Esophagus squamous epithelium (tissue), 4 donors: ENCODE data around the gene ARL4D.

Source experiments
- POLR2A ChIP-seq, 4 donors: fragments of 450-650 bp; IDR thresholded peaks; one replicate each; pipeline ENCODE4 v1.6.1; 2017; ENCODE audit warnings: antibody characterized with exemption in 4 of 4, mild to moderate bottlenecking in 4 of 4, moderate library complexity in 3 of 4
- TF ChIP-seq, protein P1 (sequence below), 6 experiments: fragments of 450-650 bp in 4 of 6; fragments of 200-600 bp in 2 of 6; sonication (generic) in 2 of 6; IDR thresholded peaks; one replicate each; pipeline ENCODE4 v1.5.1; 2016 to 2019; ENCODE audit warnings: antibody characterized with exemption in 6 of 6, mild to moderate bottlenecking in 4 of 6, moderate library complexity in 4 of 6

DNA sequence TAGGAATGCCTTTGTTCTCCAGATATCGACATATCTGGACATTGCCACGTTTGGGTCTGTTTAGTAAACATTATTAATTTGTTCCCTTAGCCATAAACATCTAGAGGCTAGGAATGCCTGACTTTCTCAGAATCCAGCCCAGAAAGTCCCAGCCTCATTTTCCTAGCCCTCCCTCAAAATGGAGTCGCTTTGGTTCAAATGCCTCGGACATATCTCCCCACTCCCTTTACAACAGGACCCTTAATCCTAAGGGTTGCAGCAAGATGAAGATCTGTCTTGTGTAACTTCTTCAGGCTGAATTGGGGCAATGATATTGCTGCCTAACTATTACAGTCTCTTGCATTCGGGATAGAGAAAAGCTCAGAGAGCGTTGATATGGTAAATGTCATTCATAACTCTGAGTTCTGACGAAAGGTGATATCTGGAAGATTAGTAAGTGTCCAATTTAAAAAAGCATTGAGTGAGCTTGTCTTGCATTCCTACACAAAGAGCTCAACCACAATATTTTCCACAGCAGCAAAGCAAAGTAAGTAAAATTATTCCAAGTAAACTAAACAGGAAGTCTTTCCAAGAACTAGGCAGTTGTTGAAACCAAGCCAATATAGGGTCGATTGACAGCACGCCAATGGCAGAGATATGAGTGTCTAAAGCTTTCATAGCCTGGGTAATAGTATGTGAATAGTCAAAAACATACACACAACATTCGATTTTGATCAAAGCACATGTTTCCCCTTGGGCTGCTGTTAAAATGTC lies 46.0 kb upstream of the ARL4D start:
- no peak for TF ChIP-seq POLR2A (IDR thresholded peaks at IDR 0.05)
- TF ChIP-seq, protein P1, sequence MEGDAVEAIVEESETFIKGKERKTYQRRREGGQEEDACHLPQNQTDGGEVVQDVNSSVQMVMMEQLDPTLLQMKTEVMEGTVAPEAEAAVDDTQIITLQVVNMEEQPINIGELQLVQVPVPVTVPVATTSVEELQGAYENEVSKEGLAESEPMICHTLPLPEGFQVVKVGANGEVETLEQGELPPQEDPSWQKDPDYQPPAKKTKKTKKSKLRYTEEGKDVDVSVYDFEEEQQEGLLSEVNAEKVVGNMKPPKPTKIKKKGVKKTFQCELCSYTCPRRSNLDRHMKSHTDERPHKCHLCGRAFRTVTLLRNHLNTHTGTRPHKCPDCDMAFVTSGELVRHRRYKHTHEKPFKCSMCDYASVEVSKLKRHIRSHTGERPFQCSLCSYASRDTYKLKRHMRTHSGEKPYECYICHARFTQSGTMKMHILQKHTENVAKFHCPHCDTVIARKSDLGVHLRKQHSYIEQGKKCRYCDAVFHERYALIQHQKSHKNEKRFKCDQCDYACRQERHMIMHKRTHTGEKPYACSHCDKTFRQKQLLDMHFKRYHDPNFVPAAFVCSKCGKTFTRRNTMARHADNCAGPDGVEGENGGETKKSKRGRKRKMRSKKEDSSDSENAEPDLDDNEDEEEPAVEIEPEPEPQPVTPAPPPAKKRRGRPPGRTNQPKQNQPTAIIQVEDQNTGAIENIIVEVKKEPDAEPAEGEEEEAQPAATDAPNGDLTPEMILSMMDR (IDR thresholded peaks at IDR 0.05): no peak
